Glutamatergic neuron (in vitro differentiated cells): ENCODE data around the gene RALGPS1. TPM values are rescaled to one million over a fixed set of nuclear protein-coding genes. Genes with fewer than 3 reads are reported as not detected.

Source experiments
- DNase-seq: peaks from one replicate; pipeline ENCODE4 v3.0.0; 2022
- H3K27ac Mint-ChIP-seq: one replicate; pipeline ENCODE4 v1.8.0; 2020; ENCODE audit warnings: mild to moderate bottlenecking, mixed read lengths, inconsistent platforms; ENCODE audit not compliant: unreplicated experiment
- H3K27me3 Mint-ChIP-seq: one replicate; pipeline ENCODE4 v1.8.0; 2020; ENCODE audit warnings: mild to moderate bottlenecking, moderate library complexity, mixed read lengths, inconsistent platforms; ENCODE audit not compliant: unreplicated experiment
- H3K36me3 Mint-ChIP-seq: one replicate; pipeline ENCODE4 v1.8.0; 2020; ENCODE audit warnings: mild to moderate bottlenecking, mixed read lengths, inconsistent platforms; ENCODE audit not compliant: unreplicated experiment
- H3K4me1 Mint-ChIP-seq: one replicate; pipeline ENCODE4 v1.8.0; 2020; ENCODE audit warnings: mild to moderate bottlenecking, low read depth, mixed read lengths, inconsistent platforms; ENCODE audit not compliant: unreplicated experiment
- H3K4me3 Mint-ChIP-seq: one replicate; pipeline ENCODE4 v1.8.0; 2020; ENCODE audit warnings: mild to moderate bottlenecking, mixed read lengths, inconsistent platforms; ENCODE audit not compliant: unreplicated experiment
- H3K9me3 Mint-ChIP-seq: one replicate; pipeline ENCODE4 v1.8.0; 2020; ENCODE audit warnings: mild to moderate bottlenecking, moderate library complexity, mixed read lengths, inconsistent platforms; ENCODE audit not compliant: unreplicated experiment
- total RNA-seq: library from RNA; stranded (reverse); fragmentation: NEBNext Ultra II Directional; extraction: Animal tissue kit (Norgen Biotek cat#: 25700); gene quantifications from one replicate; pipeline ENCODE4 v1.2.1, GENCODE V29; 2021; ENCODE audit not compliant: unreplicated experiment
- TF ChIP-seq, protein P1 (sequence below): fragments of 200-600 bp; sonication (generic); IDR thresholded peaks from one replicate; pipeline ENCODE4 v1.5.0; 2021; ENCODE audit not compliant: partially characterized antibody, unreplicated experiment

RALGPS1 gene
- total RNA-seq, 1 donor from 2014 or later = 23.8 TPM

GRCh38 chr9:126983767-126984166, 69.2 kb downstream of the RALGPS1 start:
- Mint-ChIP-seq H3K27me3 (peaks cover 1% of the 10 kb centered on the region), H3K9me3 (peaks cover 4% of the 10 kb centered on the region), H3K27ac (no peak overlapping the region), H3K36me3 (peaks cover 5% of the 10 kb centered on the region), H3K4me1 (no peaks in the 10 kb centered on the region), H3K4me3 (no peak overlapping the region)
- TF ChIP-seq, protein P1, sequence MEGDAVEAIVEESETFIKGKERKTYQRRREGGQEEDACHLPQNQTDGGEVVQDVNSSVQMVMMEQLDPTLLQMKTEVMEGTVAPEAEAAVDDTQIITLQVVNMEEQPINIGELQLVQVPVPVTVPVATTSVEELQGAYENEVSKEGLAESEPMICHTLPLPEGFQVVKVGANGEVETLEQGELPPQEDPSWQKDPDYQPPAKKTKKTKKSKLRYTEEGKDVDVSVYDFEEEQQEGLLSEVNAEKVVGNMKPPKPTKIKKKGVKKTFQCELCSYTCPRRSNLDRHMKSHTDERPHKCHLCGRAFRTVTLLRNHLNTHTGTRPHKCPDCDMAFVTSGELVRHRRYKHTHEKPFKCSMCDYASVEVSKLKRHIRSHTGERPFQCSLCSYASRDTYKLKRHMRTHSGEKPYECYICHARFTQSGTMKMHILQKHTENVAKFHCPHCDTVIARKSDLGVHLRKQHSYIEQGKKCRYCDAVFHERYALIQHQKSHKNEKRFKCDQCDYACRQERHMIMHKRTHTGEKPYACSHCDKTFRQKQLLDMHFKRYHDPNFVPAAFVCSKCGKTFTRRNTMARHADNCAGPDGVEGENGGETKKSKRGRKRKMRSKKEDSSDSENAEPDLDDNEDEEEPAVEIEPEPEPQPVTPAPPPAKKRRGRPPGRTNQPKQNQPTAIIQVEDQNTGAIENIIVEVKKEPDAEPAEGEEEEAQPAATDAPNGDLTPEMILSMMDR = no peak
- DNase-seq = no peak

GRCh38 chr9:126984969-126985368, 70.4 kb downstream of the RALGPS1 start:
- TF ChIP-seq, protein P1 = no peak
- peaks cover 5% of the 10 kb centered on the region for H3K36me3 Mint-ChIP-seq
- DNase-seq = no peak
- peaks cover 4% of the 10 kb centered on the region for H3K9me3 Mint-ChIP-seq
- H3K4me3 Mint-ChIP-seq = no peak overlapping the region
- H3K4me1 Mint-ChIP-seq = no peaks in the 10 kb centered on the region
- no peak overlapping the region for H3K27ac Mint-ChIP-seq
- H3K27me3 Mint-ChIP-seq = peaks cover 3% of the 10 kb centered on the region

DNA sequence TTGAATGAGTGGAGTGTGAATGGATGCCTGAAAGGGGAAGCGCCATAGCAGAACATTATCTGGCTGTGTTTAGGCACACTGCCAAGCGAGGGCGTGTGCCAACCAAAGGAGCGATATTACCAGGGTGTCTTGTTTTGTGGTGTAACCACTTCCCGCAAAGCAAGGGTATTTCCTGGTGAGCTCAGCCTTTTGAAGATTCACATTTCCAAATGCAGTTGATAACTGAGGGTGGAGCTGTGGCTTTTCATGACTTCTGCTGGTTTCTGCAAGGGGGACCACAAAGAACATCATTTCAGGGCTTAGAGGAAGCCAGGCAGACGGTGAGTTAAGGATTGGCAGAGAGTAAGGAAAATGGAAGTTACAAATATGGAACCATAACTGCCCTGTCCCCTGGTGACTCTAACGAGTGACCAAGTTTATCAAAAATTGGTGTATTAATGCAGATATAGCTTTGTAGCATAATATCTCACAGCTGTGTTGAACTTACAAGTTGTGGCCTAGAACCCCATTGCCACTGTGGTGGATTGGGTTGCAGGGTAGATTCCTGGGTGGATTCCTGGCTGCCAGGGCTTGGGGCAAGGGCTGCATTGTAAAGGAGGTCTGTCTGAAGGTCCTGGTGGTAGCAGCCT, 71.4 kb downstream of the RALGPS1 start:
- no peaks in the 10 kb centered on the region for H3K4me1 Mint-ChIP-seq
- H3K36me3 Mint-ChIP-seq = peaks cover 5% of the 10 kb centered on the region
- peaks cover 3% of the 10 kb centered on the region for H3K27me3 Mint-ChIP-seq
- H3K27ac Mint-ChIP-seq = no peak overlapping the region
- DNase-seq = no peak
- TF ChIP-seq, protein P1 = no peak
- H3K4me3 Mint-ChIP-seq = no peak overlapping the region
- H3K9me3 Mint-ChIP-seq = peaks cover 4% of the 10 kb centered on the region

- Mint-ChIP-seq H3K4me1 (no peaks in the 10 kb centered on the region), H3K4me3 (no peak overlapping the region), H3K9me3 (peaks cover 4% of the 10 kb centered on the region), H3K27me3 (peaks cover 3% of the 10 kb centered on the region), H3K27ac (no peak overlapping the region), H3K36me3 (peaks cover 7% of the 10 kb centered on the region)
- no peak for DNase-seq
- TF ChIP-seq, protein P1 = no peak
Measured at GRCh38 chr9:126986506-126986951, 71.9 kb downstream of the RALGPS1 start.

- H3K27ac Mint-ChIP-seq = no peak overlapping the region
- H3K9me3 Mint-ChIP-seq = peaks cover 8% of the 10 kb centered on the region
- TF ChIP-seq, protein P1 = no peak
- H3K4me3 Mint-ChIP-seq = no peak overlapping the region
- no peak for DNase-seq
- peaks cover 20% of the 10 kb centered on the region for H3K36me3 Mint-ChIP-seq
- H3K4me1 Mint-ChIP-seq = no peaks in the 10 kb centered on the region
- H3K27me3 Mint-ChIP-seq = peaks cover 2% of the 10 kb centered on the region
Measured at GRCh38 chr9:126988857-126989256, 74.3 kb downstream of the RALGPS1 start.
